8988T (cell line): ENCODE results near the gene KCNK4.

Experiments used
- DNase-seq: peaks from one replicate; pipeline ENCODE4 v3.0.0; 2011

KCNK4 gene

GRCh38 chr11:64269540-64270220 is 21.4 kb upstream of the KCNK4 start:
- DNase-seq: peak; percentile 68

GRCh38 chr11:64275031-64275800 is 15.9 kb upstream of the KCNK4 start:
- DNase-seq: no peak

GRCh38 chr11:64275841-64276240 is 15.3 kb upstream of the KCNK4 start:
- DNase-seq: no peak

- DNase-seq: peak; percentile 92
These were observed 14.3 kb upstream of the KCNK4 start for GRCh38 chr11:64276653-64277431.

- DNase-seq: no peak
These were observed 12.4 kb upstream of the KCNK4 start for GRCh38 chr11:64278576-64279190.

GRCh38 chr11:64281957-64282770 is 8.9 kb upstream of the KCNK4 start:
- DNase-seq: no peak

- no peak for DNase-seq
These were observed 8.0 kb upstream of the KCNK4 start for GRCh38 chr11:64283092-64283491.

- peak; percentile 99 for DNase-seq
These were observed 6.8 kb upstream of the KCNK4 start, which contains the start of gene BAD for GRCh38 chr11:64284048-64284961. Gene BAD, minus strand, starts transcription at chr11:64284665. Its CDS starts 297 bp downstream, at chr11:64284368.

- DNase-seq: peak; percentile 93
These were observed 5.9 kb upstream of the KCNK4 start, which contains the start of gene GPR137 for GRCh38 chr11:64284962-64285884. Gene GPR137, plus strand, starts transcription at chr11:64285848. Its CDS starts 677 bp downstream, at chr11:64286525.

GRCh38 chr11:64285885-64286800 is 5.0 kb upstream of the KCNK4 start:
- peak; percentile 79 for DNase-seq

- no peak for DNase-seq
These were observed 4.3 kb upstream of the KCNK4 start for GRCh38 chr11:64286801-64287159.

- no peak for DNase-seq
These were observed 3.3 kb upstream of the KCNK4 start for GRCh38 chr11:64287676-64288352.

- DNase-seq: no peak
These were observed 2.8 kb upstream of the KCNK4 start for GRCh38 chr11:64288353-64288750.

GRCh38 chr11:64289002-64289564 is 2.0 kb upstream of the KCNK4 start:
- DNase-seq: no peak

GRCh38 chr11:64290352-64291261 is 495 bp upstream of the KCNK4 start:
- no peak for DNase-seq

- no peak for DNase-seq
These were observed 804 bp downstream of the KCNK4 start for GRCh38 chr11:64291752-64292459.
